Endothelial cell (in vitro differentiated cells): Measurements from ENCODE around the gene STMN3. TPM values are rescaled to one million over a fixed set of nuclear protein-coding genes. Genes with fewer than 3 reads are reported as not detected.
A peak's percentile ranks its signal among the peaks of the same experiment; 100 is the strongest.
"Not testable (repeated sequence)": the region's sequence is repeated elsewhere in the genome, so short reads cannot be mapped to it uniquely, and the experiment has no call there.

Experiments
- DNase-seq: peaks from one replicate; pipeline ENCODE4 v3.0.0; 2021; ENCODE audit warnings: low spot score
- H3K27ac Mint-ChIP-seq: one replicate; pipeline ENCODE4 v1.8.0; 2021; ENCODE audit warnings: mixed read lengths, inconsistent platforms; ENCODE audit not compliant: unreplicated experiment
- H3K27me3 Mint-ChIP-seq: one replicate; pipeline ENCODE4 v1.8.0; 2021; ENCODE audit warnings: mild to moderate bottlenecking, moderate library complexity, mixed read lengths, inconsistent platforms; ENCODE audit not compliant: unreplicated experiment
- H3K36me3 Mint-ChIP-seq: one replicate; pipeline ENCODE4 v1.8.0; 2021; ENCODE audit warnings: mild to moderate bottlenecking, low read depth, mixed read lengths, inconsistent platforms; ENCODE audit not compliant: unreplicated experiment
- H3K4me1 Mint-ChIP-seq: one replicate; pipeline ENCODE4 v1.8.0; 2021; ENCODE audit warnings: mild to moderate bottlenecking, mixed read lengths, inconsistent platforms; ENCODE audit not compliant: unreplicated experiment
- H3K4me3 Mint-ChIP-seq: one replicate; pipeline ENCODE4 v1.8.0; 2021; ENCODE audit warnings: mild to moderate bottlenecking, mixed read lengths, inconsistent platforms; ENCODE audit not compliant: unreplicated experiment
- H3K9me3 Mint-ChIP-seq: one replicate; pipeline ENCODE4 v1.8.0; 2021; ENCODE audit warnings: mixed read lengths, inconsistent platforms; ENCODE audit not compliant: unreplicated experiment
- total RNA-seq: library from RNA; stranded (reverse); fragmentation: NEBNext Ultra II Directional; extraction: Animal tissue kit (Norgen Biotek cat#: 25700); gene quantifications from one replicate; pipeline ENCODE4 v1.2.1, GENCODE V29; 2021; ENCODE audit not compliant: unreplicated experiment
- TF ChIP-seq, protein P1 (sequence below): fragments of 200-600 bp; sonication (generic); IDR thresholded peaks from one replicate; pipeline ENCODE4 v1.5.0; 2021; ENCODE audit warnings: antibody characterized with exemption; ENCODE audit not compliant: unreplicated experiment

Gene STMN3
- total RNA-seq, 1 donor from 2014 or later, result 12.8 TPM

DNA sequence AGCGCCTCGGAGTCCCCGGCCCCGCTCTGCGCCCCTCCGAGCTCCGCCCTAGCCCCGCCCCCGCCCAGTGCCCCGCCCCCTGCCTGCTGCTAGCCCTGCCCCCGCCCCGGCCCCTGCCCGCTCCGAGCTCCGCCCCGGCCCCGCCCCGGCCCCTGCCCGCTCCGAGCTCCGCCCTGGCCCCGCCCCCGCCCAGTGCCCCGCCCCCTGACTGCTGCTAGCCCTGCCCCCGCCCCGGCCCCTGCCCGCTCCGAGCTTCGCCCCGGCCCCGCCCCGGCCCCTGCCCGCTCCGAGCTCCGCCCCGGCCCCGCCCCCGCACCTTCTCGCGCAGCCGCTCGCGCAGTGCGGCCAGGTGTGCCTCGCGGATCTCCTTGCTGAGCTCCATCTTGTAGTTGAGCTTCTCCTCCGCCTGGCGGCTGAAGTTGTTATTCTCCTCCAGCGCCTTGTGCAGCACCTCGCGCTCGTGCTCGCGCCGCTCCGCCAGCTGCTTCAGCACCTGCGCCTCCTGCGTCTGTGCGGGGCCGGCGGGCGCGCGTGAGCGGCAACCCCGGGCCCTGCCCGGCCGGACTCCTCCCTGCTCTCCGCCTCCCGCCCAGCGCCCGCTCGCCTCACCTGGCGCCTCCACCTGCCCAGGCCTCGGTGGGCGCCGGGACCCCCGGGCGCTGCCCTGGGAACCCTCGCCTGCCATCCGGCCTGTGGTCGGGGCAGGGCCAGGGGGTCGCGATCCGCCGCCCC, 11.3 kb downstream of the STMN3 start:
- Mint-ChIP-seq H3K4me3 (no peak overlapping the region), H3K9me3 (no peaks in the 10 kb centered on the region), H3K27ac (no peak overlapping the region), H3K36me3 (peaks cover 4% of the 10 kb centered on the region), H3K4me1 (peaks cover 3% of the 10 kb centered on the region), H3K27me3 (peaks cover 9% of the 10 kb centered on the region)
- peak; percentile 88 for DNase-seq
- TF ChIP-seq, protein P1, sequence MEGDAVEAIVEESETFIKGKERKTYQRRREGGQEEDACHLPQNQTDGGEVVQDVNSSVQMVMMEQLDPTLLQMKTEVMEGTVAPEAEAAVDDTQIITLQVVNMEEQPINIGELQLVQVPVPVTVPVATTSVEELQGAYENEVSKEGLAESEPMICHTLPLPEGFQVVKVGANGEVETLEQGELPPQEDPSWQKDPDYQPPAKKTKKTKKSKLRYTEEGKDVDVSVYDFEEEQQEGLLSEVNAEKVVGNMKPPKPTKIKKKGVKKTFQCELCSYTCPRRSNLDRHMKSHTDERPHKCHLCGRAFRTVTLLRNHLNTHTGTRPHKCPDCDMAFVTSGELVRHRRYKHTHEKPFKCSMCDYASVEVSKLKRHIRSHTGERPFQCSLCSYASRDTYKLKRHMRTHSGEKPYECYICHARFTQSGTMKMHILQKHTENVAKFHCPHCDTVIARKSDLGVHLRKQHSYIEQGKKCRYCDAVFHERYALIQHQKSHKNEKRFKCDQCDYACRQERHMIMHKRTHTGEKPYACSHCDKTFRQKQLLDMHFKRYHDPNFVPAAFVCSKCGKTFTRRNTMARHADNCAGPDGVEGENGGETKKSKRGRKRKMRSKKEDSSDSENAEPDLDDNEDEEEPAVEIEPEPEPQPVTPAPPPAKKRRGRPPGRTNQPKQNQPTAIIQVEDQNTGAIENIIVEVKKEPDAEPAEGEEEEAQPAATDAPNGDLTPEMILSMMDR, result peak; percentile 51

- no peak overlapping the region for H3K4me3 Mint-ChIP-seq
- no peak overlapping the region for H3K27ac Mint-ChIP-seq
- no peak for DNase-seq
- TF ChIP-seq, protein P1, result no peak
- H3K36me3 Mint-ChIP-seq, result peaks cover 4% of the 10 kb centered on the region
- peaks cover 9% of the 10 kb centered on the region for H3K27me3 Mint-ChIP-seq
- no peaks in the 10 kb centered on the region for H3K9me3 Mint-ChIP-seq
- H3K4me1 Mint-ChIP-seq, result peaks cover 3% of the 10 kb centered on the region
Measured at GRCh38 chr20:63641146-63641791, 12.0 kb downstream of the STMN3 start.

GRCh38 chr20:63640686-63641085, 12.5 kb downstream of the STMN3 start:
- H3K27me3 Mint-ChIP-seq, H3K27ac Mint-ChIP-seq, H3K4me1 Mint-ChIP-seq, H3K36me3 Mint-ChIP-seq, H3K9me3 Mint-ChIP-seq, H3K4me3 Mint-ChIP-seq, DNase-seq: not testable (repeated sequence)

DNA sequence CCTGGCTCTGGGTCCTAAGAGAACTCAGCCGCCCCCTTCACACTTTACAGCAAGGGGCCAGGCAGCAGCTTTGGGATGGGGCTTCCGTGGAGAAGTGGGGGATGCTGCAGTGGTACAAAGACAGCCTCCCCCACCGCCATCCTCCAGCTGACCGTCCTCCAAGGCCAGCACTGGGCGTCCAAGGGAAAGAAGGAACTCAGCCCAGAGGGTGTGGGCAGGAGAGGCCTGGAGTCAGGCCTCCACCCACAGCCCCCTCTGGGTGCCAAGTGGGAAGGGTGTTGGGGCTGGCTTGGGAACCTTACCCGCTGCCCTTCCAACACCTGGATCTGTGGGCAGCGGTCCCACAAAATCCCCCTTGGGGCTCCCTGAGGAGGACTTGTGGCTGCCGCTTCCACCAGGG, 13.1 kb downstream of the STMN3 start:
- no peak for DNase-seq
- TF ChIP-seq, protein P1, result no peak
- no peak overlapping the region for H3K4me3 Mint-ChIP-seq
- H3K4me1 Mint-ChIP-seq, result peaks cover 3% of the 10 kb centered on the region
- no peaks in the 10 kb centered on the region for H3K9me3 Mint-ChIP-seq
- H3K27me3 Mint-ChIP-seq, result peaks cover 9% of the 10 kb centered on the region
- no peak overlapping the region for H3K27ac Mint-ChIP-seq
- H3K36me3 Mint-ChIP-seq, result peaks cover 4% of the 10 kb centered on the region

GRCh38 chr20:63639093-63639975, 13.9 kb downstream of the STMN3 start:
- Mint-ChIP-seq H3K27me3 (peaks cover 7% of the 10 kb centered on the region), H3K4me3 (no peak overlapping the region), H3K36me3 (peaks cover 1% of the 10 kb centered on the region), H3K4me1 (peaks cover under 1% of the 10 kb centered on the region), H3K27ac (no peak overlapping the region), H3K9me3 (no peaks in the 10 kb centered on the region)
- DNase-seq, result no peak
- TF ChIP-seq, protein P1, result no peak
